ENCODE measurements around the gene DISC1. TPM values are rescaled to one million over a fixed set of nuclear protein-coding genes. Genes with fewer than 3 reads are reported as not detected.

Gene DISC1
- total and polyA plus RNA-seq, 2 donors (not counting 1 experiment from before 2014, with no cell fraction given), result 2.7 to 4.3 TPM

- Histone ChIP-seq H3K4me2 (replicated peaks; ENCODE audit: low read depth, low read length, poor library complexity, severe bottlenecking) (peak overlapping the region; percentile 98), H3K79me2 (ENCODE audit: control insufficient read depth, insufficient read depth, low read length) (no peaks in the 10 kb centered on the region), H3K36me3 (replicated peaks in 1 of 2; ENCODE audit: control extremely low read depth in 1 of 2, control insufficient read depth in 1 of 2, extremely low read depth in 1 of 2, insufficient read depth in 2 of 2, low read length in 1 of 2) (peaks cover 0 to 3% of the 10 kb centered on the region in 2 experiments), H3K4me1 (ENCODE audit: control insufficient read depth in 2 of 2, insufficient read depth in 2 of 2, low read length in 2 of 2) (peaks cover 18 to 19% of the 10 kb centered on the region in 2 donors), H3K4me3 (ENCODE audit: control extremely low read depth in 1 of 5, extremely low read depth in 1 of 5, insufficient read depth in 1 of 5, low read depth in 2 of 5, low read length in 4 of 5) (peak overlapping the region; percentile 57 to 83 (median 66)), H3K27me3 (replicated peaks in 1 of 4; ENCODE audit: control extremely low read depth in 1 of 4, control insufficient read depth in 3 of 4, insufficient read depth in 4 of 4, low read length in 3 of 4) (peaks cover 0 to 14% (median 8%) of the 10 kb centered on the region in 4 experiments), H2AFZ (ENCODE audit: insufficient read depth, low read depth, low read length, poor library complexity, severe bottlenecking) (peak overlapping the region; percentile 69), H4K20me1 (ENCODE audit: control insufficient read depth, insufficient read depth, low read length, poor library complexity, severe bottlenecking) (no peaks in the 10 kb centered on the region), H3K27ac (ENCODE audit: low read length in 2 of 2) (no peak overlapping the region), H3K9ac (ENCODE audit: low read length) (peak overlapping the region; percentile 76), H3K9me3 (ENCODE audit: control extremely low read depth in 1 of 3, control insufficient read depth in 2 of 3, insufficient read depth in 1 of 3, low read length in 2 of 3) (no peaks in the 10 kb centered on the region)
- Mint-ChIP-seq H3K9me3 (ENCODE audit: insufficient read depth) (no peaks in the 10 kb centered on the region), H3K27ac (peak overlapping the region; percentile 77), H3K4me3 (peak overlapping the region; percentile 96), H3K4me1 (peaks cover 25% of the 10 kb centered on the region), H3K27me3 (peaks cover 19% of the 10 kb centered on the region)
- no peak for TF ChIP-seq CTCF (IDR thresholded peaks at IDR 0.05)
- no peak for TF ChIP-seq EZH2 (IDR thresholded peaks at IDR 0.05; ENCODE audit: borderline replicate concordance, insufficient read depth, low read depth, low read length, poor library complexity, severe bottlenecking)
- intact Hi-C loops (cut with micrococcal nuclease), result loop anchor here (2.0 to 5.0 kb wide), 2 partner anchors 14 to 100 kb away; partner anchors contain the start of gene TSNAX
- ATAC-seq (ENCODE audit: low read depth) (peak; percentile 61), DNase-seq (peak; percentile 58)
- CTCF ChIA-PET, result no interaction called here
- POLR2A ChIA-PET, result interaction anchor here (0.5 to 1.6 kb wide), 3 partner anchors 14 to 1584 kb away, joined by 4 to 5 read pairs (median 4); no protein-coding TSS in a partner anchor
- 0% methylated on average over 49 of the region's 49 CpGs for WGBS (ENCODE audit: insufficient coverage)
Observed at GRCh38 chr1:231626951-231627614, 493 bp downstream of the DISC1 start.

DNA sequence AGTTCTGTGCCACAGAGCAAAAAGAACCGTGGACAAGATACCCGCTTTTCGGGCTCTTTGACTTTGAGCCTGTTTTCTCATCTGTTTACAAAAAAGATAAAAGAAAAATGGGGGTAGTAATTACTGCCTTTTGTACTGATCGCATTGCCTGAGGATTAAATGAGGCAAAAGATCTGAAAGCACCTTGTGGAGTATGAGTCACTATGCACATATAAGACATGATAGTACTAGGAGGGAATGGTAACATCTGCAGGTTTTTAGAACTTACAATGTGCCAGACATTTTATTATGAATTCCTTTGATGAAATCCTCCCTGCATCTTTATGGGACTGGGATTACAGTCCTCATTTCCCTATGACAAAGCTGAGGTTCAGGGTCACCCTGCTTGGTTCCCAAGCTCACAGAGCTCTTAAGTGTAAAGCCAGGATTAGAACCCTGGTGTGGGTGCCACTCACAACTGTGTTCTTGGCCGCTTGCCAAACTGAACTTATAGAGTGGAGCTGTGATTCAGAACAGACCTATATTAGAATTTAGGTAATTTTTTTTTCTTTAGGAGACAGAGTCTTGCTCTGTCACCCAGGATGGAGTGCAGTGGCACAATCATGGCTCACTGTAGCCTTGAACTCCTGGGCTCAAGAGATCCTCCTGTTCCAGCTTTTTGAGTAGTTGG lies 1.8 kb downstream of the DISC1 start:
- TF ChIP-seq EZH2 (IDR thresholded peaks at IDR 0.05; ENCODE audit: borderline replicate concordance, insufficient read depth, low read depth, low read length, poor library complexity, severe bottlenecking) (no peak), CTCF (IDR thresholded peaks at IDR 0.05) (no peak)
- Histone ChIP-seq H3K9me3 (ENCODE audit: control extremely low read depth in 1 of 3, control insufficient read depth in 2 of 3, insufficient read depth in 1 of 3, low read length in 2 of 3) (no peaks in the 10 kb centered on the region), H3K27ac (ENCODE audit: low read length in 2 of 2) (no peak overlapping the region), H3K79me2 (ENCODE audit: control insufficient read depth, insufficient read depth, low read length) (no peaks in the 10 kb centered on the region), H3K27me3 (replicated peaks in 1 of 4; ENCODE audit: control extremely low read depth in 1 of 4, control insufficient read depth in 3 of 4, insufficient read depth in 4 of 4, low read length in 3 of 4) (peaks cover 0 to 3% (median 0%) of the 10 kb centered on the region in 4 experiments), H3K4me1 (ENCODE audit: control insufficient read depth in 2 of 2, insufficient read depth in 2 of 2, low read length in 2 of 2) (peaks cover 18 to 19% of the 10 kb centered on the region in 2 donors), H2AFZ (ENCODE audit: insufficient read depth, low read depth, low read length, poor library complexity, severe bottlenecking) (no peak overlapping the region), H4K20me1 (ENCODE audit: control insufficient read depth, insufficient read depth, low read length, poor library complexity, severe bottlenecking) (no peaks in the 10 kb centered on the region), H3K9ac (ENCODE audit: low read length) (no peak overlapping the region), H3K4me3 (ENCODE audit: control extremely low read depth in 1 of 5, extremely low read depth in 1 of 5, insufficient read depth in 1 of 5, low read depth in 2 of 5, low read length in 4 of 5) (no peak overlapping the region), H3K4me2 (replicated peaks; ENCODE audit: low read depth, low read length, poor library complexity, severe bottlenecking) (no peak overlapping the region), H3K36me3 (replicated peaks in 1 of 2; ENCODE audit: control extremely low read depth in 1 of 2, control insufficient read depth in 1 of 2, extremely low read depth in 1 of 2, insufficient read depth in 2 of 2, low read length in 1 of 2) (peaks cover 0 to 3% of the 10 kb centered on the region in 2 experiments)
- ChIA-PET POLR2A (no interaction called here), CTCF (no interaction called here)
- intact Hi-C loops (cut with micrococcal nuclease), result loop anchor here (5.0 kb wide), 1 partner anchor 101 kb away; the partner anchor contains the start of gene TSNAX
- 100% methylated on average over 3 of the region's 5 CpGs for WGBS (ENCODE audit: insufficient coverage)
- DNase-seq (no peak), ATAC-seq (ENCODE audit: low read depth) (no peak)
- Mint-ChIP-seq H3K4me1 (peaks cover 25% of the 10 kb centered on the region), H3K27ac (peak overlapping the region; percentile 15), H3K4me3 (peak overlapping the region; percentile 96), H3K9me3 (ENCODE audit: insufficient read depth) (no peaks in the 10 kb centered on the region), H3K27me3 (peaks cover 11% of the 10 kb centered on the region)
